Heart left ventricle (tissue), 13 donors: Measurements from ENCODE around the gene LYRM1.

Source experiments
- CTCF ChIP-seq, 12 donors: fragments of 200-600 bp; sonication (generic) in 4 of 12; IDR thresholded peaks; one replicate each; pipeline versions ENCODE4 v1.5.0 to v1.8.0; 2018 to 2022; ENCODE audit warnings: antibody characterized with exemption in 12 of 12, mild to moderate bottlenecking in 5 of 12
- POLR2A ChIP-seq, 2 donors: fragments of 450-650 bp; IDR thresholded peaks; one replicate each; pipeline ENCODE4 v1.6.1; 2017; ENCODE audit warnings: antibody characterized with exemption in 2 of 2, mild to moderate bottlenecking in 2 of 2, moderate library complexity in 2 of 2
- donor health status: ischemic (EF 13 %, LVEDD 7.1; RV severe dilation, severe dysfunction).
- donor health status: DM: no; HTN: yes; CAD: no.
- donor health status: DM: no; HTN: no; CAD: no.
- donor health status: ischemic (EF 25% LVEDD 6.9; RV normal size, moderate dysfunction).
- donor health status: ischemic (EF 25% LVEDD 5.7; RV mildly dilated, moderate dysfunction).
- donor health status: ischemic (EF 35%, LVEDD 5.7; RV mildly dilated, moderate dysfunction).
- donor health status: nonischemic (EF 11% LVEDD 7.7; RV severe dilation, severe dysfunction).
- donor health status: DM: yes; HTN: yes; CAD: no.
- donor health status: PGD.
- donor health status: ischemic (EF 29% LVEDD 5.4; RV normal size, mild dysfunction).
- donor health status: nonischemic (EF 23%, LVEDD 6.1; RV moderate dilation, normal function).

DNA sequence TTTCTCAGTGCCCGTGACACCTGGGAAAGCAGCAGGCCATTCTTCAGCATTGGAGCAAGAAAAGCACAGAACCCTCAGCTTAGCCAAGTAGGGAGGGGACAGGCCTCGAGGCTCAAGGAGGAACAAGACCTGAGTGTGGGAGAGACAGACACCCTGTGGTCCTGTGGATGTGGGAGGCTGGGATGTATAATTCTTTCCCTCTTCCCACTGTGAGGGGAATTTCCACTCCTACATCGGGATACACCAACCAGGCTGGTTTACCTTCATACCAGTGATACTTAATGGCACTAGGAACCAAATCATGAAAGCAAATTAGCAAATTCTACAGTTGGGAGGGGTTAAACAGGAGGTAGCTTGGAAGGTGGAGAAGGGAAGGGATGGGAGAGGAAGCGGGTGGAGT is 41.7 kb downstream of the LYRM1 start:
- TF ChIP-seq CTCF (IDR thresholded peaks at IDR 0.05) (no peak), POLR2A (IDR thresholded peaks at IDR 0.05) (no peak)
